ENCODE results near the gene ZNF644. TPM values are rescaled to one million over a fixed set of nuclear protein-coding genes. Genes with fewer than 3 reads are reported as not detected.
A peak's percentile ranks its signal among the peaks of the same experiment; 100 is the strongest.

ZNF644 gene
- total RNA-seq, 1 donor from 2014 or later, result 18.3 TPM

- peak; percentile 0 for ATAC-seq
- DNase-seq (ENCODE audit: low spot score), result no peak
These were observed 689 bp upstream of the ZNF644 start for GRCh38 chr1:91022518-91022929.

GRCh38 chr1:91020967-91021685 is 709 bp downstream of the ZNF644 start:
- peak; percentile 69 for ATAC-seq

GRCh38 chr1:91020486-91020885 is 1.3 kb downstream of the ZNF644 start:
- ATAC-seq, result no peak
- no peak for DNase-seq (ENCODE audit: low spot score)

More at GRCh38 chr1:91020967-91021685, 709 bp downstream of the ZNF644 start:
- DNase-seq (ENCODE audit: low spot score), result peak; percentile 75

GRCh38 chr1:91018006-91018405 is 3.8 kb downstream of the ZNF644 start:
- DNase-seq (ENCODE audit: low spot score) (no peak), ATAC-seq (no peak)

DNA sequence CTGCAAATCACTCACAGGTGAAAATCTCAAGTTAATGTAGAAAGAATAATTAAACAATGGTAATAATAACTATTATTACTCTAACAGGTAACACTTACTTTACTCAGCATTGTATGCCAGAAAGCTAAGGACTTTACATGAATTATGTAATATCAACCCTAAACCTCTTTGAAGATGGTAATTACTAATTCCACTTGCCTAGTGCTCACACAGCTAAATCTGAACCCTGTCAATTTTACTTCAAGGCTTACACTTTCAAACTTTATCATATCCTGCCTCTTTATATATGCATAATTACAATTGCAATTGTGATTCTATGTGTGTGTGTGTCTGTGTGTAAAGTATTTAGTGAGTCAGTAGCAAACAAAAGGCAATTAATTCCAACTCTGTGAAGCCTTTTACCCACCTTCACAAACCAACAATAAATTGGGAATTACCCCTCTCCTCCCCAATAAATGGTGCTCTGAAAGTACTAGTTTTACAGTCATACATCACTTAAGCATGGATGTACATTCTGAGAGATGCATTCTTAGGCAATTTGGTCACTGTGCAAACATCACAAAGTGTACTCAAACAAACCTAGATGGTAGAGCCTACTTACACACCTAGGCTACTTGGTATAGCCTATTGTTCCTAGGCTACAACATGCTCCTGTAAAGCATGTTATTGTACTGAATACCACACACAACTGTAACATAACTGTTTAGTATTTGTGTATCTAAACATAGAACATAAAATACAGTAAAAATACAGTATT is 5.9 kb downstream of the ZNF644 start:
- DNase-seq (ENCODE audit: low spot score), result no peak

GRCh38 chr1:91015358-91015780 is 6.5 kb downstream of the ZNF644 start:
- ATAC-seq (no peak), DNase-seq (ENCODE audit: low spot score) (no peak)

More for the DNA sequence above, 5.9 kb downstream of the ZNF644 start:
- ATAC-seq, result peak; percentile 20

DNA sequence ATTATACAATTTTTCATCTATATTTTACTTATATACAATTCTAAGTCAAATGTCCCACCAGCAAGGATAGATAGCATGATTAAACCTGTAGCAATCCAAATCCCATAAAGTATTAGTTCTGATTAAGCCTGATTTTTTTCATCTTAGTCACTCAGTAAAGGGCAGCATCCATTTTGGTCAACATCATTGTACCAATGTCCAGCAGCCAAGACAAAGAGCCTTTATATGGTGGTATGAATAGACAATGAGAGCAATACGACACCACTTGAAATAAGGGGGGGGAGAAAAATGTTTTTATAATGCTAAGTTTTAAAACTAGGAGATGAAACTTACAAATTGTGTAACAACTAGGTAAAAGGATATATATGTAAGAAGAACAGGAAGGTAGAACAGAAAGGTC is 7.4 kb downstream of the ZNF644 start:
- DNase-seq (ENCODE audit: low spot score), result no peak
- ATAC-seq, result no peak

GRCh38 chr1:91013302-91013701 is 8.5 kb downstream of the ZNF644 start:
- DNase-seq (ENCODE audit: low spot score) (no peak), ATAC-seq (no peak)

DNA sequence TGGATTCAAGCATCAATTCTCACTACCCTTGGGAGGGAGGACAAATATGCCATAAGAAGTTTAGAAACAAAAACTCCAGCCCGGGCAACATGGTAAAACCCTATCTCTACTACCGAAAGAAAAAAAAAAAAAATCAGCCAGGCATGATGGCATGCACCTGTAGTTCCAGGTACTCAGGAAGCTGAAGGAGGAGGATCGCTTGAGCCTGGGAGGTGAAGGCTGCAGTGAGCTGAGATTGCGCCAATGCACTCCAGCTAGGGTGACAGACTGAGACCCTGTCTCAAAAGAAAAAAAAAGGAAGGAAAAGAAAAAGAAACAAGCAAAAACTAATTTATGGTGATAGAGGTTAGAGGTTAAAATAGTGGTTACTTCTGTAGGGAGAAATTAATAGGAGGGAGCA is 9.6 kb downstream of the ZNF644 start:
- no peak for DNase-seq (ENCODE audit: low spot score)
- no peak for ATAC-seq

DNA sequence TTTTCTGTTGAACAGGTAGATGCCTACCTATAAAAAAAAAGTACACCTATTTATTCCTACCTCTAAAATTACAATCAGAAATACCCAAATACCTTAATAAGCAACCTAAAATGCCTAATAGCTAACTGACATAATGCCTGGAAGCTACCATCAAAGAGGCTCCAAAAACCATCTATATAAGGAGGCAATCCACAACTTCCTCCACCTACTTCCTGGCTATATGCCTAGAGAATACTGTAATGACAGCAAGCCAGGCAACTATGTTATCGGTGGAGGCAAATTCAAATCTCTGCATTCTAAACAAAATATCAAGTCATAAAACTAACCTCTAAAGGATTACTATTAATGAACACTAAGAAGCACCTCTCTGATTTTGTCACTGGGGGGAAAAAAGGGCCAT is 10.1 kb downstream of the ZNF644 start:
- DNase-seq (ENCODE audit: low spot score), result no peak
- ATAC-seq, result peak; percentile 30

GRCh38 chr1:91007827-91008226 is 14.0 kb downstream of the ZNF644 start:
- no peak for DNase-seq (ENCODE audit: low spot score)
- peak; percentile 52 for ATAC-seq

GRCh38 chr1:91007092-91007491 is 14.7 kb downstream of the ZNF644 start:
- ATAC-seq (no peak), DNase-seq (ENCODE audit: low spot score) (no peak)

GRCh38 chr1:91006113-91006908 is 15.5 kb downstream of the ZNF644 start:
- DNase-seq (ENCODE audit: low spot score) (no peak), ATAC-seq (no peak)

DNA sequence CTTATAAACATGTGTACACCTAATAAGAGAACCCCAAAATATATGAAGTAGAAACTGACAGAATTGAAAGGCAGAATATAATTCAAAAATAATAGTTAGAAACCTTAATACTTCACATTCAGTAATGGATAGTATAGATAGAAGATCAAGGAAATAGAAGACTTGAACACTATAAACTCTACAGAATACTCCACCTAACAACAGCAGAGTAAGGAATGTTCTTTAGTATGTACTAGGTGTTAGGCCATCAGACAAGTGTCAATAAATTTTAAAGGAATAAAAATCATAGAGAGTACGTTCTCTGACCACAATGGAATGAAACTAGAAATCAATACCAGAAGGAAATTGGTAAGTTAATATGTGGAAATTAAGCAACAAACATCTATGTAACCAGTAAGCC is 16.6 kb downstream of the ZNF644 start:
- ATAC-seq (no peak), DNase-seq (ENCODE audit: low spot score) (no peak)

DNA sequence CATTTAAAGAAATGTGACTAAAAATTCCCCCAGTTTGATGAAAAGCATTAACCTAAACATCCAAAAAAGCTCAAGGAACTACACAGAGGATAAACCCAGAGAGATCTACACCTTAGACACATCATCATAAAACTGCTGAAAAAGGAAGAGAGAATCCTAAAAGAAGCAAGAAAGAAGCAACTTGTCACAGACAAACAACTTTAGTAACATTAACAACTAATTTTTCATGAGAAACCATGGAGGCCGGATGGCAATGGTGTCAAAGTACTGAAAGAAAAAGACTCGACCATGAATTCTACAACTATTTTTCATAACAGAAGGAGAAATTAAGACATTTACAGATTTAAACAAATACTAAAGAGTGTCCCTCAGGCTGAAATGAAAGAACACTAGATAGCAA is 17.7 kb downstream of the ZNF644 start:
- no peak for ATAC-seq

GRCh38 chr1:90996742-90997413 is 25.0 kb downstream of the ZNF644 start:
- ATAC-seq (no peak), DNase-seq (ENCODE audit: low spot score) (no peak)

More for the DNA sequence above, 17.7 kb downstream of the ZNF644 start:
- DNase-seq (ENCODE audit: low spot score), result no peak

GRCh38 chr1:90995311-90995894 is 26.4 kb downstream of the ZNF644 start:
- DNase-seq (ENCODE audit: low spot score), result no peak
- ATAC-seq, result no peak

DNA sequence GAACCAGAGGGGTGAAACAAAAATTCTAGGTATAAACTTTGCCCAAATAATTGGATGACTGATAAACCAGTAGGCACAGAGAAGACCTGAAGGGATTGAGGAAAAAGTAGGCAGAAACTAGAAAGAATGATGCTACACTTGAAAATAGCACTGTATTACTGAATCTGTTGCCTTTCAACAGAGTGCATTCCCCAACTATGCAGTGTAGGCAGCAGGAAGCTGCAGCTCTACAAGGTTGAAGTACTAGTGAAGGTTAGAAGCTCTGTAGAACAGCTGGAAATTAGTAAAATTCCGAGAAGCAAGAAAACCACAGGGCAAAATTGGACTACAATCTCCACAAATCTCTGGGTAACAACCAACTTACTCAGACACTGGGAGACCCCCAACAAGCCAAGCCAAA is 27.4 kb downstream of the ZNF644 start:
- DNase-seq (ENCODE audit: low spot score), result no peak
- ATAC-seq, result peak; percentile 26

- DNase-seq (ENCODE audit: low spot score) (no peak), ATAC-seq (peak; percentile 31)
These were observed 28.6 kb downstream of the ZNF644 start for GRCh38 chr1:90993245-90993644.

GRCh38 chr1:90990779-90991178 is 31.1 kb downstream of the ZNF644 start:
- DNase-seq (ENCODE audit: low spot score) (no peak), ATAC-seq (no peak)

All from left lobe of liver (tissue), 2 donors.